Ishikawa (cell line): ENCODE results near the gene SP5.

Experiments used
- CEBPB ChIP-seq: IDR thresholded peaks from 2 replicates; pipeline ENCODE4 v1.6.1; 2012
- CREB1 ChIP-seq: IDR thresholded peaks from 2 replicates; pipeline ENCODE4 v1.6.1; 2012; ENCODE audit warnings: low read depth
- EGR1 ChIP-seq: IDR thresholded peaks from 2 replicates; pipeline ENCODE4 v1.6.1; 2012
- EP300 ChIP-seq: IDR thresholded peaks from 2 replicates; pipeline ENCODE4 v1.6.1; 2012; ENCODE audit warnings: borderline replicate concordance
- FOXM1 ChIP-seq: IDR thresholded peaks from 2 replicates; pipeline ENCODE4 v1.6.1; 2012; ENCODE audit warnings: low read depth, borderline replicate concordance
- MAX ChIP-seq: IDR thresholded peaks from 2 replicates; pipeline ENCODE4 v1.6.1; 2012
- NFIC ChIP-seq: IDR thresholded peaks from 2 replicates; pipeline ENCODE4 v1.6.1; 2012
- RAD21 ChIP-seq: IDR thresholded peaks from 2 replicates; pipeline ENCODE4 v1.6.1; 2012; ENCODE audit warnings: low read depth
- TAF1 ChIP-seq: IDR thresholded peaks from 2 replicates; pipeline ENCODE4 v1.6.1; 2012; ENCODE audit warnings: low read depth, mild to moderate bottlenecking
- TCF12 ChIP-seq: IDR thresholded peaks from 2 replicates; pipeline ENCODE4 v1.6.1; 2012; ENCODE audit warnings: low read depth
- TEAD4 ChIP-seq: IDR thresholded peaks from 2 replicates; pipeline ENCODE4 v1.6.1; 2012
- USF1 ChIP-seq: IDR thresholded peaks from 2 replicates; pipeline ENCODE4 v1.6.1; 2012
- YY1 ChIP-seq: IDR thresholded peaks from 2 replicates; pipeline ENCODE4 v1.6.1; 2012; ENCODE audit warnings: low read depth
- ZBTB7A ChIP-seq: IDR thresholded peaks from 2 replicates; pipeline ENCODE4 v1.6.1; 2012; ENCODE audit warnings: low read depth
- TF ChIP-seq, protein P1 (sequence below): IDR thresholded peaks from 2 replicates; pipeline ENCODE4 v1.6.1; 2012; ENCODE audit warnings: low read depth, mild to moderate bottlenecking

Gene SP5

DNA sequence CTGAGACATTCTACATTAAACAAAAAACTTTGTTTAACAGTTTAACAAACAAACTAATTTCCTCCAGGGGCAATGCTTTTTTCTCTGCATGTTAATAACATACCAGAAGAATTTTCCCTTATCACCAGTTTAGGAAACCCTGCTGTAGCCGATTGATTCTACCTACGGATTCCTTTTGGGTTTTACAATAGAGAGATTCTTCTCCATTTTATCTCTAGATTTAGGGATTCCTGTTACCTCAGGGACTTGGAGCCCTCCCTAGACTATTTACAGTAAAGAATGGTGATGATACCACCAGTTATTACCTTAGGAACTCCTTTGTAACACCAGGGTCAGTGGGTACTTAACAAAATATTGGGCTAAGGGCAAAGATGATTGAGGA is 49.7 kb downstream of the SP5 start:
- TF ChIP-seq FOXM1 (no peak), ZBTB7A (no peak), TCF12 (no peak), YY1 (no peak), MAX (no peak), TEAD4 (no peak), EGR1 (no peak), EP300 (no peak), RAD21 (no peak), USF1 (no peak), TAF1 (no peak), CREB1 (no peak), NFIC (no peak), CEBPB (no peak)
- TF ChIP-seq, protein P1, sequence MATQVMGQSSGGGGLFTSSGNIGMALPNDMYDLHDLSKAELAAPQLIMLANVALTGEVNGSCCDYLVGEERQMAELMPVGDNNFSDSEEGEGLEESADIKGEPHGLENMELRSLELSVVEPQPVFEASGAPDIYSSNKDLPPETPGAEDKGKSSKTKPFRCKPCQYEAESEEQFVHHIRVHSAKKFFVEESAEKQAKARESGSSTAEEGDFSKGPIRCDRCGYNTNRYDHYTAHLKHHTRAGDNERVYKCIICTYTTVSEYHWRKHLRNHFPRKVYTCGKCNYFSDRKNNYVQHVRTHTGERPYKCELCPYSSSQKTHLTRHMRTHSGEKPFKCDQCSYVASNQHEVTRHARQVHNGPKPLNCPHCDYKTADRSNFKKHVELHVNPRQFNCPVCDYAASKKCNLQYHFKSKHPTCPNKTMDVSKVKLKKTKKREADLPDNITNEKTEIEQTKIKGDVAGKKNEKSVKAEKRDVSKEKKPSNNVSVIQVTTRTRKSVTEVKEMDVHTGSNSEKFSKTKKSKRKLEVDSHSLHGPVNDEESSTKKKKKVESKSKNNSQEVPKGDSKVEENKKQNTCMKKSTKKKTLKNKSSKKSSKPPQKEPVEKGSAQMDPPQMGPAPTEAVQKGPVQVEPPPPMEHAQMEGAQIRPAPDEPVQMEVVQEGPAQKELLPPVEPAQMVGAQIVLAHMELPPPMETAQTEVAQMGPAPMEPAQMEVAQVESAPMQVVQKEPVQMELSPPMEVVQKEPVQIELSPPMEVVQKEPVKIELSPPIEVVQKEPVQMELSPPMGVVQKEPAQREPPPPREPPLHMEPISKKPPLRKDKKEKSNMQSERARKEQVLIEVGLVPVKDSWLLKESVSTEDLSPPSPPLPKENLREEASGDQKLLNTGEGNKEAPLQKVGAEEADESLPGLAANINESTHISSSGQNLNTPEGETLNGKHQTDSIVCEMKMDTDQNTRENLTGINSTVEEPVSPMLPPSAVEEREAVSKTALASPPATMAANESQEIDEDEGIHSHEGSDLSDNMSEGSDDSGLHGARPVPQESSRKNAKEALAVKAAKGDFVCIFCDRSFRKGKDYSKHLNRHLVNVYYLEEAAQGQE: no peak

DNA sequence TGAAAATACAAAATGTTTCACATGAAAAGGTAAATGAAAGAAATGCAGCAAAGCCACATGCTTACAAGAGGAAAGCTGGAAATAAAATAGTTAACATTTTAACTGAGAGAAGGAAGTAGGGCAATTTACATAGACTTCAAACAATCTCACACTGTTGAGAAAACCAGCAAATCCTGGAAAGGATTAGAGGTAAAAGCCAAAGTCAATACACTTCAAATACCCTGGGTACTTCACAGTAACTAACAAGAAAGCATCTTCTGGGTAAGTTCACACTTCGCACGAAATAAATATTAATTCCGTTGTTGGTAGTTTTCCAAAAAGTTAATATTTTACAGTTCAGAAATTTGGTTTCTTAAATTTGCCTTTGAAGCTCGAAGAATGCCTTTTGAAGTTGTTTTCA is 51.6 kb downstream of the SP5 start:
- TF ChIP-seq USF1 (no peak), TAF1 (no peak), CREB1 (no peak), YY1 (no peak), EP300 (no peak), TCF12 (no peak), FOXM1 (no peak), TEAD4 (no peak)
